ENCODE measurements around the gene SCUBE1. TPM values are rescaled to one million over a fixed set of nuclear protein-coding genes. Genes with fewer than 3 reads are reported as not detected.

The SCUBE1 gene
- total and polyA plus RNA-seq, 4 experiments from 2014 or later = not detected

DNA sequence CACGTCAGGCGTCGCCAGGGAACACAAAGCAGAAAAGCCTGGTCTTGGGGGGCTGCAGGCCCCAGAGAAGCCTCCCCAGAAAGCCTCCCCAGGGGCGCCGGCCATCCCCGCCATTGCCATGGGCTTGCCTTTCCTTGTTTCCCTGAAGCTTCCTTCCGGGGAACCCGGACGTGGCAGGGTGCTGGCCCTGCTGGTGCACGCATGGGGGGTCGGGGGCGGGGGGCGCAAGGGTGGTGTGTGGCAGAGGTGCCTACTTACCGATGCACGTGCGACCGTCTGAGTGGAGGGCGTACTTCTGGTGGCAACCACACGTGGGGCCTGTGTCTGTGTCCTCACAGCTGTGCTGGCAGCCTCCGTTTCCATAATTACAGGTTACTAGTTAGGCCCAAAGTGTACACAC is 85.2 kb downstream of the SCUBE1 start:
- Histone ChIP-seq H3K4me1 (ENCODE audit: insufficient read depth, low read length) (peaks cover 5% of the 10 kb centered on the region), H3K4me3 (ENCODE audit: low read length in 2 of 2) (no peak overlapping the region), H3K27me3 (ENCODE audit: insufficient read depth, low read length) (no peaks in the 10 kb centered on the region), H3K36me3 (ENCODE audit: insufficient read depth, low read length) (no peaks in the 10 kb centered on the region), H3K9me3 (ENCODE audit: control insufficient read depth in 1 of 2, low read length in 2 of 2) (no peaks in the 10 kb centered on the region), H3K27ac (ENCODE audit: low read depth, low read length) (no peak overlapping the region)
- ChIA-PET POLR2A (ENCODE audit: partially characterized antibody) (interaction anchor here (0.8 kb wide), 1 partner anchor 11 kb away, joined by 3 read pairs; no protein-coding TSS in a partner anchor), CTCF (ENCODE audit: partially characterized antibody) (interaction anchor here (1.2 kb wide), 2 partner anchors 11 to 130 kb away, joined by 3 to 5 read pairs; no protein-coding TSS in a partner anchor)
- H3K27me3 Mint-ChIP-seq = peaks cover 0 to 5% of the 10 kb centered on the region in 2 donors
- H3K36me3 Mint-ChIP-seq = no peaks in the 10 kb centered on the region
- no peaks in the 10 kb centered on the region for H3K9me3 Mint-ChIP-seq
- DNase-seq = no peak
- no peak overlapping the region for H3K27ac Mint-ChIP-seq
- H3K4me1 Mint-ChIP-seq = peaks cover 11 to 19% (median 13%) of the 10 kb centered on the region in 4 donors
- H3K4me3 Mint-ChIP-seq = no peak overlapping the region
- intact Hi-C loops (cut with micrococcal nuclease) = no loop called here

DNA sequence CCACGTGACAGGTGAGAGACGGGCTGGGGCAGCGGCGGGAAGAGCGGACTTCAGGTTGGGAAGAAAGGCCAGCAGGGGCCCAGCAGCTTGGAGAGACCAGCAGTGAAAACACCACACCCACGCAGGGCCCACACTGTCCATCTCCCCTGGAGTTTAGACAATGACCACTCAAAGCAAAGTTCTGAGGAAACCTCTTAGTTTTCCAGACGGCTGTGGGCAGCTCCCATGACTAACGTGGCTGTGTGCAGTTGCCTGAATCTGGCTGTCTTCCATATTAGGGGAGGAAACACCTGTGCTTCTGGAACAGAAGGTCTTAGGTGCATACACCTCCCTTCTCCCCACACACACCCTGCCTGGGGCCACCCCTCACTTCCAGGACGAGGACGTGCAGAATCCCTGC is 85.6 kb downstream of the SCUBE1 start:
- H3K36me3 Mint-ChIP-seq = no peaks in the 10 kb centered on the region
- no peak overlapping the region for H3K27ac ChIP-seq (ENCODE audit: low read depth, low read length)
- no peak overlapping the region for H3K4me3 Mint-ChIP-seq
- intact Hi-C loops (cut with micrococcal nuclease) = no loop called here
- CTCF ChIA-PET (ENCODE audit: partially characterized antibody) = interaction anchor here (1.2 kb wide), 1 partner anchor 130 kb away, joined by 5 read pairs; no protein-coding TSS in a partner anchor
- POLR2A ChIA-PET (ENCODE audit: partially characterized antibody) = interaction anchor here (0.8 kb wide), 1 partner anchor 11 kb away, joined by 3 read pairs; no protein-coding TSS in a partner anchor
- peaks cover under 1% of the 10 kb centered on the region for H3K4me1 ChIP-seq (ENCODE audit: insufficient read depth, low read length)
- H3K27ac Mint-ChIP-seq = no peak overlapping the region
- no peak overlapping the region for H3K4me3 ChIP-seq (ENCODE audit: low read length in 2 of 2)
- no peaks in the 10 kb centered on the region for H3K9me3 ChIP-seq (ENCODE audit: control insufficient read depth in 1 of 2, low read length in 2 of 2)
- peaks cover 9 to 15% (median 10%) of the 10 kb centered on the region in 4 donors for H3K4me1 Mint-ChIP-seq
- H3K27me3 ChIP-seq (ENCODE audit: insufficient read depth, low read length) = no peaks in the 10 kb centered on the region
- peaks cover 2 to 5% of the 10 kb centered on the region in 2 donors for H3K27me3 Mint-ChIP-seq
- H3K9me3 Mint-ChIP-seq = no peaks in the 10 kb centered on the region
- H3K36me3 ChIP-seq (ENCODE audit: insufficient read depth, low read length) = no peaks in the 10 kb centered on the region
- DNase-seq = no peak

DNA sequence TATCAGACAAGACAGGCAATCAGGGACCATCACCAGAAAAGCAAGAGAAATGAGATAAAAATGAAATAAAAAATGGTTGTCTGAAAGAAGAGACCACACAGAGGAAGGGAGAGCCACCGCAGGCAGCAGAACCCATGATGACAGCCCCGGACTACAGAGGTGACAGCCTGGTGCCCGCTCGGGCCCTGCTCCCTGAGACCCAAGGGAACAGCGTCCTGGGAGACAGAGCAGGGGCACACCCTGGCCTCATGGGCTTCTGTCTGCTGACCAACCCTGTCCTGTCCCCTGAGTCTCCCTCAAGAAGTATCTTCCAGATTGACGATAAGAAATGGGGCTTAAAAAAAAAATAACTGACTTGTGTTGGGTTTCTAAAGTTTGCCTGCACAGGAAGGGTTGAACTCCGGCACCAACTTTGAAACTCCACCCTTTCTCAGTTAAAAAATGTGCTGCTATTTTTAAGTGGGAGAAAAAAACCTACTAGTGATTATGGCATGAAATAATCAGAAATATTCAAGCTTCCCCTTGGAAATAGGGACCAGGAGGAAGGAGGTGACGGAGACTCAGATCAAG is 86.1 kb downstream of the SCUBE1 start:
- no peaks in the 10 kb centered on the region for H3K27me3 ChIP-seq (ENCODE audit: insufficient read depth, low read length)
- no peaks in the 10 kb centered on the region for H3K36me3 ChIP-seq (ENCODE audit: insufficient read depth, low read length)
- no peaks in the 10 kb centered on the region for H3K9me3 ChIP-seq (ENCODE audit: control insufficient read depth in 1 of 2, low read length in 2 of 2)
- no peak overlapping the region for H3K4me3 ChIP-seq (ENCODE audit: low read length in 2 of 2)
- intact Hi-C loops (cut with micrococcal nuclease) = no loop called here
- no peak overlapping the region for H3K27ac ChIP-seq (ENCODE audit: low read depth, low read length)
- DNase-seq = no peak
- ChIA-PET CTCF (ENCODE audit: partially characterized antibody) (interaction anchor here (1.2 kb wide), 1 partner anchor 131 kb away, joined by 5 read pairs; no protein-coding TSS in a partner anchor), POLR2A (ENCODE audit: partially characterized antibody) (no interaction called here)
- Mint-ChIP-seq H3K27ac (no peak overlapping the region), H3K4me3 (no peak overlapping the region), H3K36me3 (no peaks in the 10 kb centered on the region), H3K27me3 (peaks cover 2 to 5% of the 10 kb centered on the region in 2 donors), H3K9me3 (no peaks in the 10 kb centered on the region), H3K4me1 (peaks cover 5 to 13% (median 10%) of the 10 kb centered on the region in 4 donors)
- H3K4me1 ChIP-seq (ENCODE audit: insufficient read depth, low read length) = no peaks in the 10 kb centered on the region

DNA sequence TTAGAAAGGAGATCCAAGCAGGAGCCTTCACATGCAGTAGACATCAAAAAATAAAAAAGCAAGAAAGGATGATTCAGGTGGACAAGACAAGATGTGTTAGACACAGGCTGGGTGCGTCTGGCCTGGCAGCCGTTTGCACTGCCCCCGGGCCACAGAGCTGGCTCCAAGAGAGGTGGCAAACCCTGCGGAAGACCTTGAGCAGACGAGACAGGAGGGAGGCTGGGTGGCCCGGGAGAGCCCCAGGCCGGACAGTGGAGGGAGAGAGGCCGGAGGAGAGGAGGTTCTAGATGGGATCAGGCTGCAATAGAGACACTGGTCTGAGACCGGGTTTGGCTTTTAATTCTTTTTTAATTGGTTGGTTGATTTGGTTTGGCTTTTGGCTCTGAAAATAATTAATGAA is 86.6 kb downstream of the SCUBE1 start:
- Histone ChIP-seq H3K4me1 (ENCODE audit: insufficient read depth, low read length) (no peaks in the 10 kb centered on the region), H3K4me3 (ENCODE audit: low read length in 2 of 2) (no peak overlapping the region), H3K27ac (ENCODE audit: low read depth, low read length) (no peak overlapping the region), H3K9me3 (ENCODE audit: control insufficient read depth in 1 of 2, low read length in 2 of 2) (no peaks in the 10 kb centered on the region), H3K27me3 (ENCODE audit: insufficient read depth, low read length) (no peaks in the 10 kb centered on the region), H3K36me3 (ENCODE audit: insufficient read depth, low read length) (no peaks in the 10 kb centered on the region)
- POLR2A ChIA-PET (ENCODE audit: partially characterized antibody) = no interaction called here
- Mint-ChIP-seq H3K36me3 (no peaks in the 10 kb centered on the region), H3K9me3 (no peaks in the 10 kb centered on the region), H3K4me1 (peaks cover 5 to 13% (median 10%) of the 10 kb centered on the region in 4 donors), H3K27me3 (peaks cover 2 to 5% of the 10 kb centered on the region in 2 donors), H3K27ac (no peak overlapping the region), H3K4me3 (no peak overlapping the region)
- intact Hi-C loops (cut with micrococcal nuclease) = no loop called here
- no peak for DNase-seq
- CTCF ChIA-PET (ENCODE audit: partially characterized antibody) = no interaction called here

DNA sequence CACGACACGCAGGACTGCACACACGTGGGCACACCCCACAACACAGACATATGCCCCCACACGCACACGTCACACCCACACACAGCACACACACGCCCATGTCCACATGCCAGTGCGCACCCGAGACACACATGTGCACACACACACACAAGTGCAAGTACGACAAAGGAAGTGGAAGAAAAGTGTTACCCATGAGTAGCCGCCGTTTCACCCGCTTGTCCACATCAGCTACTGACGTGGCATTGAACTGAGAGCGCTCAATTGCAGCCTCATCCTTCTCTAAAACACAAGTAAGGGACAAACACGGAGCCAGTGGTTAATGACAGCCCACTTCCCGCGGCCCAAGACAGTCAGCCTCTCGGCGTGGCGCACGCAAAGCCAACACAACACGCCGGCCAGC is 87.9 kb downstream of the SCUBE1 start:
- Mint-ChIP-seq H3K36me3 (no peaks in the 10 kb centered on the region), H3K4me3 (no peak overlapping the region), H3K27me3 (peaks cover 2 to 5% of the 10 kb centered on the region in 2 donors), H3K4me1 (peaks cover 0 to 13% (median 10%) of the 10 kb centered on the region in 4 donors), H3K27ac (no peak overlapping the region), H3K9me3 (no peaks in the 10 kb centered on the region)
- H3K4me1 ChIP-seq (ENCODE audit: insufficient read depth, low read length) = no peaks in the 10 kb centered on the region
- no peak overlapping the region for H3K4me3 ChIP-seq (ENCODE audit: low read length in 2 of 2)
- H3K27ac ChIP-seq (ENCODE audit: low read depth, low read length) = no peak overlapping the region
- no peaks in the 10 kb centered on the region for H3K36me3 ChIP-seq (ENCODE audit: insufficient read depth, low read length)
- ChIA-PET POLR2A (ENCODE audit: partially characterized antibody) (interaction anchor here (0.6 kb wide), 1 partner anchor 18 kb away, joined by 3 read pairs; no protein-coding TSS in a partner anchor), CTCF (ENCODE audit: partially characterized antibody) (interaction anchor here (1.1 kb wide), 1 partner anchor 18 kb away, joined by 3 read pairs; no protein-coding TSS in a partner anchor)
- no peaks in the 10 kb centered on the region for H3K9me3 ChIP-seq (ENCODE audit: control insufficient read depth in 1 of 2, low read length in 2 of 2)
- intact Hi-C loops (cut with micrococcal nuclease) = no loop called here
- no peaks in the 10 kb centered on the region for H3K27me3 ChIP-seq (ENCODE audit: insufficient read depth, low read length)
- DNase-seq = peak in 1 of 5 donors; percentile 2

DNA sequence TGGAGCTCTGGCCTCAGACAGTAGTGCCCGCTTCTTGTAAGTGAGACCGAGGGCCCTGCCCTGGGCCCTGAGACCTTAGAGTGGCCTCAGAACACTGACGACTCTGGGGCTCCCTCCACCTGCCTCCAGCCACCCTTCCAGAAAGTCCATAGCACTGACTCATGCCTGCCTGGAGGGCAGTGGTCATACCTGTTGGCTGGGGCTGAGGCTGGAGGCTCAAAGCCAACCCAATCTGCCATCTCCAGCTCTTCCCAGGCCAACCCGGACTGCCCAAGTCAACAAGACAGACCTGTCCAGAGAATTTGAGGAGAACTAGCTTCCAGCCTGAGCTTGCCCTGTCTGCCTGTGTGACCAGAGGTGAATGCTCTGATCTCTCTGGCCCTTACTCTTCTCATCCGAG is 89.3 kb downstream of the SCUBE1 start:
- POLR2A ChIA-PET (ENCODE audit: partially characterized antibody) = no interaction called here

DNA sequence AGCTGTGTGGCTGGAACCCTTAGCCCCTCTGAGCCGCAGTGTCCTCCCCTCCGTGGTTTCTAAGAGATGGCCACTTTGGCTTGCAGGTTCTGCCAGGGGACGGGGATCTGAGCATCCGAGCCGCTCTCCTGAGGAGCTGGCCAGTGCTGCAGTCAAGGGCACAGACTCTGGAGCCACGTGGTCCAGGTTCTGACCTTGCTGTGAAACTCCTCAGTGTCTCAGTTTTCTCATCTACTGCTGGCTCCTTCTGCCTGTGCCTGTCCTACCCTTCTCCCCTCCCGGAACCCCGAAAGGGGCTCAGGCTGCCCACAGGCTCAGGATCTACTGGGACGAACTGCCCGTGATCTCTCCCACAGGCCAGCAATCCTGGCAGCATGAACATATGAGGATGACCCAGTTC is 90.9 kb downstream of the SCUBE1 start:
- POLR2A ChIA-PET (ENCODE audit: partially characterized antibody) = no interaction called here
- Mint-ChIP-seq H3K9me3 (no peaks in the 10 kb centered on the region), H3K27ac (no peak overlapping the region), H3K36me3 (no peaks in the 10 kb centered on the region), H3K4me3 (no peak overlapping the region), H3K27me3 (peaks cover 2 to 4% of the 10 kb centered on the region in 2 donors), H3K4me1 (peaks cover 0 to 9% (median 7%) of the 10 kb centered on the region in 4 donors)
- intact Hi-C loops (cut with micrococcal nuclease) = no loop called here
- CTCF ChIA-PET (ENCODE audit: partially characterized antibody) = no interaction called here
- Histone ChIP-seq H3K27me3 (ENCODE audit: insufficient read depth, low read length) (no peaks in the 10 kb centered on the region), H3K4me1 (ENCODE audit: insufficient read depth, low read length) (no peaks in the 10 kb centered on the region), H3K36me3 (ENCODE audit: insufficient read depth, low read length) (no peaks in the 10 kb centered on the region), H3K9me3 (ENCODE audit: control insufficient read depth in 1 of 2, low read length in 2 of 2) (no peaks in the 10 kb centered on the region), H3K4me3 (ENCODE audit: low read length in 2 of 2) (no peak overlapping the region), H3K27ac (ENCODE audit: low read depth, low read length) (no peak overlapping the region)
- DNase-seq = peak in 1 of 5 donors; percentile 13

More for the DNA sequence above, 89.3 kb downstream of the SCUBE1 start:
- peak in 1 of 5 donors; percentile 2 for DNase-seq
- H3K27ac ChIP-seq (ENCODE audit: low read depth, low read length) = no peak overlapping the region
- CTCF ChIA-PET (ENCODE audit: partially characterized antibody) = interaction anchor here (1.1 to 1.6 kb wide), 2 partner anchors 9 to 22 kb away, joined by 4 read pairs; no protein-coding TSS in a partner anchor
- H3K9me3 ChIP-seq (ENCODE audit: control insufficient read depth in 1 of 2, low read length in 2 of 2) = no peaks in the 10 kb centered on the region
- Mint-ChIP-seq H3K4me3 (no peak overlapping the region), H3K4me1 (peaks cover 0 to 10% (median 10%) of the 10 kb centered on the region in 4 donors), H3K27ac (no peak overlapping the region), H3K27me3 (peaks cover 2 to 5% of the 10 kb centered on the region in 2 donors), H3K9me3 (no peaks in the 10 kb centered on the region), H3K36me3 (no peaks in the 10 kb centered on the region)
- no peak overlapping the region for H3K4me3 ChIP-seq (ENCODE audit: low read length in 2 of 2)
- H3K4me1 ChIP-seq (ENCODE audit: insufficient read depth, low read length) = no peaks in the 10 kb centered on the region
- no peaks in the 10 kb centered on the region for H3K36me3 ChIP-seq (ENCODE audit: insufficient read depth, low read length)
- H3K27me3 ChIP-seq (ENCODE audit: insufficient read depth, low read length) = no peaks in the 10 kb centered on the region
- intact Hi-C loops (cut with micrococcal nuclease) = no loop called here

All from CD4-positive, alpha-beta memory T cell (primary cell).